COLO668 (cell line): ENCODE results near the gene KRTAP5-3.
A peak's percentile ranks its signal among the peaks of the same experiment; 100 is the strongest.

ENCODE experiments used
- DNase-seq: peaks from one replicate; lab custom pipeline; 2025; ENCODE audit not compliant: unreplicated experiment; lab: John Stamatoyannopoulos, UW

KRTAP5-3 gene

GRCh38 chr11:1644601-1645356, 36.5 kb upstream of the KRTAP5-3 start:
- DNase-seq: no peak

- DNase-seq: no peak
These were observed 35.0 kb upstream of the KRTAP5-3 start for GRCh38 chr11:1643146-1643690.

- DNase-seq: no peak
These were observed 34.3 kb upstream of the KRTAP5-3 start for GRCh38 chr11:1642288-1643145.

- no peak for DNase-seq
These were observed 32.8 kb upstream of the KRTAP5-3 start for GRCh38 chr11:1641096-1641495.

GRCh38 chr11:1640076-1640946, 32.0 kb upstream of the KRTAP5-3 start:
- DNase-seq: peak; percentile 62

GRCh38 chr11:1639666-1640065, 31.4 kb upstream of the KRTAP5-3 start:
- DNase-seq: no peak

- DNase-seq: peak; percentile 58
These were observed 30.9 kb upstream of the KRTAP5-3 start for GRCh38 chr11:1639102-1639620.

GRCh38 chr11:1638344-1638743, 30.1 kb upstream of the KRTAP5-3 start:
- no peak for DNase-seq

GRCh38 chr11:1637628-1638027, 29.4 kb upstream of the KRTAP5-3 start:
- no peak for DNase-seq

- DNase-seq: no peak
These were observed 28.2 kb upstream of the KRTAP5-3 start for GRCh38 chr11:1636291-1636950.

- no peak for DNase-seq
These were observed 25.6 kb upstream of the KRTAP5-3 start for GRCh38 chr11:1633864-1634263.

- DNase-seq: peak; percentile 44
These were observed 23.9 kb upstream of the KRTAP5-3 start for GRCh38 chr11:1632053-1632714.

GRCh38 chr11:1631066-1631568, 22.9 kb upstream of the KRTAP5-3 start:
- DNase-seq: no peak

GRCh38 chr11:1630271-1630670, 22.0 kb upstream of the KRTAP5-3 start:
- peak; percentile 15 for DNase-seq

- DNase-seq: no peak
These were observed 21.3 kb upstream of the KRTAP5-3 start, which contains the start of gene KRTAP5-5 for GRCh38 chr11:1629326-1630185. KRTAP5-5 (plus strand) TSS chr11:1629775; CDS start chr11:1629841, 66 bp downstream.

GRCh38 chr11:1628506-1629325, 20.5 kb upstream of the KRTAP5-3 start:
- peak; percentile 52 for DNase-seq

- no peak for DNase-seq
These were observed 17.3 kb upstream of the KRTAP5-3 start for GRCh38 chr11:1625541-1625940.

- no peak for DNase-seq
These were observed 16.4 kb upstream of the KRTAP5-3 start for GRCh38 chr11:1624621-1625020.
